HCT116 (cell line): ENCODE results near the gene FSTL4. TPM values are rescaled to one million over a fixed set of nuclear protein-coding genes. Genes with fewer than 3 reads are reported as not detected.

ENCODE experiments used
- ATAC-seq: fragments of 200-7000 bp; cut with Tn5 transposase; 2 replicates; pipeline ENCODE4 v1.9.1; 2020; ENCODE audit warnings: mild to moderate bottlenecking, moderate library complexity
- BruUV-seq: library from RNA; stranded (reverse); fragments of 400-500 nt; replicated peaks from 2 replicates; lab custom pipeline; 2021; lab: Mats Ljungman, UMichigan
- CTCF ChIA-PET: fragments of 300-600 bp; sonication (Branson Sonifier 250); formaldehyde crosslinking; loops from one replicate; lab custom pipeline; 2021; ENCODE audit warnings: antibody characterized with exemption; lab: Charles Lee
- POLR2A ChIA-PET: fragments of 300-600, 350-600 bp; sonication (Branson Sonifier 250); formaldehyde crosslinking; loops from one replicate; lab custom pipeline; 2021; ENCODE audit warnings: antibody characterized with exemption; lab: Charles Lee
- RAD21 ChIA-PET, 2 experiments: fragments of 300-600 bp; sonication (Branson Sonifier 250); formaldehyde crosslinking; loops; one replicate each; lab custom pipeline; 2023; ENCODE audit warnings: low total read pairs in 2 of 2; ENCODE audit not compliant: uncharacterized antibody in 2 of 2, unreplicated experiment in 2 of 2, low non-redundant PET in 1 of 2; lab: Charles Lee
- DNase-seq: peaks from one replicate; pipeline ENCODE4 v3.0.0-alpha.2; 2010; ENCODE audit warnings: low read depth, low spot score
- H2AFZ ChIP-seq: fragments of 200-600 bp; shearing (Covaris generic), sonication (generic); 2 replicates; pipeline ENCODE4 v1.6.1; 2017; ENCODE audit warnings: low read depth, mixed run types, mixed read lengths, antibody characterized with exemption, low read length; ENCODE audit not compliant: poor library complexity, severe bottlenecking
- H3K27ac ChIP-seq: 2 replicates; pipeline ENCODE4 v1.5.1; 2012; ENCODE audit warnings: low read depth, low read length
- H3K27me3 ChIP-seq: fragments of 200-600 bp; sonication (generic); 2 replicates; pipeline ENCODE4 v1.6.1; 2016; ENCODE audit warnings: mixed run types, low read length, mixed read lengths; ENCODE audit not compliant: insufficient read depth
- H3K36me3 ChIP-seq, 2 experiments: fragments of 200-500 bp in 1 of 2; fragments of 200-600 bp in 1 of 2; sonication (Bioruptor generic) in 1 of 2; sonication (generic) in 1 of 2; 2 replicates each; pipeline versions ENCODE4 v1.5.1 to v1.6.1; 2014 to 2016; ENCODE audit warnings: low read length in 2 of 2, inconsistent platforms in 1 of 2, mixed read lengths in 1 of 2, mixed run types in 1 of 2; ENCODE audit not compliant: insufficient read depth in 2 of 2, control insufficient read depth in 1 of 2
- H3K4me1 ChIP-seq, 2 experiments: fragments of 200-600 bp in 1 of 2; sonication (generic) in 1 of 2; 2 replicates each; pipeline versions ENCODE4 v1.5.1 to v1.6.1; 2012 to 2017; ENCODE audit warnings: low read length in 2 of 2, inconsistent platforms in 1 of 2, mild to moderate bottlenecking in 1 of 2, mixed read lengths in 1 of 2, mixed run types in 1 of 2, moderate library complexity in 1 of 2; ENCODE audit not compliant: insufficient read depth in 2 of 2, control insufficient read depth in 1 of 2
- H3K4me2 ChIP-seq: fragments of 200-600 bp; sonication (generic); 2 replicates; pipeline ENCODE4 v1.6.1; 2017; ENCODE audit warnings: mixed run types, low read length, mixed read lengths
- H3K4me3 ChIP-seq, 2 experiments: fragments of 200-600 bp in 1 of 2; sonication (generic) in 1 of 2; replicated peaks in 1 of 2; 2 replicates each; pipeline ENCODE4 v1.5.1; 2011 to 2016; ENCODE audit warnings: low read length in 2 of 2, control low read depth in 1 of 2, low read depth in 1 of 2, mild to moderate bottlenecking in 1 of 2, mixed read lengths in 1 of 2, mixed run types in 1 of 2
- H3K79me2 ChIP-seq: fragments of 200-600 bp; sonication (generic); 2 replicates; pipeline ENCODE4 v1.6.1; 2017; ENCODE audit warnings: mild to moderate bottlenecking, mixed run types, low read length, moderate library complexity, mixed read lengths; ENCODE audit not compliant: insufficient read depth
- H3K9ac ChIP-seq: fragments of 200-600 bp; sonication (generic); 2 replicates; pipeline ENCODE4 v1.6.1; 2016; ENCODE audit warnings: low read length, mixed read lengths
- H3K9me2 ChIP-seq: fragments of 200-600 bp; sonication (generic), shearing (Covaris generic); 2 replicates; pipeline ENCODE4 v1.6.1; 2017; ENCODE audit warnings: mixed run types, mild to moderate bottlenecking, moderate library complexity; ENCODE audit not compliant: insufficient read depth
- H3K9me3 ChIP-seq, 2 experiments: fragments of 200-500 bp in 1 of 2; fragments of 200-600 bp in 1 of 2; sonication (Bioruptor generic) in 1 of 2; sonication (generic) in 1 of 2; 2 replicates each; pipeline ENCODE4 v1.6.1; 2014 to 2017; ENCODE audit warnings: low read length in 2 of 2, mixed read lengths in 2 of 2, inconsistent platforms in 1 of 2, low read depth in 1 of 2, mild to moderate bottlenecking in 1 of 2, mixed run types in 1 of 2, moderate library complexity in 1 of 2; ENCODE audit not compliant: control insufficient read depth in 1 of 2, insufficient read depth in 1 of 2
- H4K20me1 ChIP-seq: fragments of 200-600 bp; sonication (generic), shearing (Covaris generic); 2 replicates; pipeline ENCODE4 v1.6.1; 2017; ENCODE audit warnings: mixed run types, mild to moderate bottlenecking, moderate library complexity; ENCODE audit not compliant: insufficient read depth
- ATF3 ChIP-seq: IDR thresholded peaks from 2 replicates; pipeline ENCODE4 v1.6.1; 2012
- EGR1 ChIP-seq: IDR thresholded peaks from 2 replicates; pipeline ENCODE4 v1.6.1; 2012; ENCODE audit warnings: low read depth
- ELF1 ChIP-seq: IDR thresholded peaks from 2 replicates; pipeline ENCODE4 v1.6.1; 2012; ENCODE audit warnings: low read depth, borderline replicate concordance
- EZH2 ChIP-seq: fragments of 200-600 bp; sonication (generic); IDR thresholded peaks from 2 replicates; pipeline ENCODE4 v1.6.1; 2017; ENCODE audit warnings: antibody characterized with exemption, mixed run types
- EZH2phosphoT487 ChIP-seq: fragments of 200-600 bp; IDR thresholded peaks from 2 replicates; pipeline ENCODE4 v1.6.1; 2018; ENCODE audit warnings: antibody characterized with exemption, borderline replicate concordance
- POLR2A ChIP-seq: IDR thresholded peaks from 2 replicates; pipeline ENCODE4 v1.7.0; 2011; ENCODE audit warnings: borderline replicate concordance; ENCODE audit not compliant: insufficient read depth, insufficient read length; ENCODE audit errors: extremely low read depth
- SIN3A ChIP-seq: IDR thresholded peaks from 2 replicates; pipeline ENCODE4 v1.6.1; 2012; ENCODE audit warnings: low read depth
- YY1 ChIP-seq: IDR thresholded peaks from 2 replicates; pipeline ENCODE4 v1.6.1; 2011; ENCODE audit warnings: low read length, low read depth, moderate library complexity, mild to moderate bottlenecking; ENCODE audit not compliant: insufficient replicate concordance; ENCODE audit errors: extremely low read depth
- intact Hi-C: fragments of 100-400 bp; cut with micrococcal nuclease; formaldehyde crosslinking; loops from 2 replicates; pipeline ENCODE4 v1.10.0; 2022
- total RNA-seq: library from RNA; stranded (reverse); gene quantifications from one replicate; pipeline ENCODE4 v1.2.1, GENCODE V29; 2021; ENCODE audit not compliant: unreplicated experiment

FSTL4 gene
- total RNA-seq, 1 experiment from 2014 or later: 0.37 TPM

- ChIA-PET POLR2A (no interaction called here), RAD21 (no interaction called here)
- TF ChIP-seq POLR2A (no peak), EGR1 (no peak), YY1 (no peak), ELF1 (no peak), SIN3A (no peak)
These were observed 202.0 kb downstream of the FSTL4 start for GRCh38 chr5:133410335-133410828.

GRCh38 chr5:133409210-133409674 lies 203.1 kb downstream of the FSTL4 start:
- RAD21 ChIA-PET: no interaction called here
- Histone ChIP-seq H3K36me3 (no peaks in the 10 kb centered on the region), H3K9me2 (no peaks in the 10 kb centered on the region), H3K27ac (no peak overlapping the region), H3K9me3 (no peaks in the 10 kb centered on the region), H3K4me3 (no peak overlapping the region), H3K4me1 (no peaks in the 10 kb centered on the region), H3K9ac (no peak overlapping the region), H2AFZ (no peak overlapping the region), H3K27me3 (peaks cover 22% of the 10 kb centered on the region), H3K4me2 (no peak overlapping the region), H4K20me1 (no peaks in the 10 kb centered on the region), H3K79me2 (no peaks in the 10 kb centered on the region)
- POLR2A ChIA-PET: no interaction called here
- DNase-seq: no peak
- TF ChIP-seq SIN3A (no peak), EZH2phosphoT487 (no peak), EZH2 (no peak), YY1 (no peak), ATF3 (no peak), POLR2A (no peak)
- CTCF ChIA-PET: interaction anchor here (2.2 kb wide), 1 partner anchor 14 kb away, joined by 6 read pairs; no protein-coding TSS in a partner anchor
- ATAC-seq: no peak
- no TSS peak for BruUV-seq
- intact Hi-C loops: no loop called here

More at GRCh38 chr5:133410335-133410828, 202.0 kb downstream of the FSTL4 start:
- no peak overlapping the region for H3K4me2 ChIP-seq
- no peak overlapping the region for H2AFZ ChIP-seq
- peaks cover 33% of the 10 kb centered on the region for H3K27me3 ChIP-seq
- no peaks in the 10 kb centered on the region for H3K79me2 ChIP-seq
- no peaks in the 10 kb centered on the region for H3K9me3 ChIP-seq
- no TSS peak for BruUV-seq
- CTCF ChIA-PET: interaction anchor here (2.2 kb wide), 1 partner anchor 13 kb away, joined by 6 read pairs; no protein-coding TSS in a partner anchor
- H3K4me3 ChIP-seq: no peak overlapping the region
- intact Hi-C loops: no loop called here
- H3K9me2 ChIP-seq: no peaks in the 10 kb centered on the region
- H3K27ac ChIP-seq: no peak overlapping the region
- no peaks in the 10 kb centered on the region for H3K4me1 ChIP-seq
- no peaks in the 10 kb centered on the region for H4K20me1 ChIP-seq
- DNase-seq (no peak), ATAC-seq (no peak)
- H3K9ac ChIP-seq: no peak overlapping the region
- no peaks in the 10 kb centered on the region for H3K36me3 ChIP-seq
